Measurements from ENCODE around the gene RBM33.

Gene RBM33, protein sequence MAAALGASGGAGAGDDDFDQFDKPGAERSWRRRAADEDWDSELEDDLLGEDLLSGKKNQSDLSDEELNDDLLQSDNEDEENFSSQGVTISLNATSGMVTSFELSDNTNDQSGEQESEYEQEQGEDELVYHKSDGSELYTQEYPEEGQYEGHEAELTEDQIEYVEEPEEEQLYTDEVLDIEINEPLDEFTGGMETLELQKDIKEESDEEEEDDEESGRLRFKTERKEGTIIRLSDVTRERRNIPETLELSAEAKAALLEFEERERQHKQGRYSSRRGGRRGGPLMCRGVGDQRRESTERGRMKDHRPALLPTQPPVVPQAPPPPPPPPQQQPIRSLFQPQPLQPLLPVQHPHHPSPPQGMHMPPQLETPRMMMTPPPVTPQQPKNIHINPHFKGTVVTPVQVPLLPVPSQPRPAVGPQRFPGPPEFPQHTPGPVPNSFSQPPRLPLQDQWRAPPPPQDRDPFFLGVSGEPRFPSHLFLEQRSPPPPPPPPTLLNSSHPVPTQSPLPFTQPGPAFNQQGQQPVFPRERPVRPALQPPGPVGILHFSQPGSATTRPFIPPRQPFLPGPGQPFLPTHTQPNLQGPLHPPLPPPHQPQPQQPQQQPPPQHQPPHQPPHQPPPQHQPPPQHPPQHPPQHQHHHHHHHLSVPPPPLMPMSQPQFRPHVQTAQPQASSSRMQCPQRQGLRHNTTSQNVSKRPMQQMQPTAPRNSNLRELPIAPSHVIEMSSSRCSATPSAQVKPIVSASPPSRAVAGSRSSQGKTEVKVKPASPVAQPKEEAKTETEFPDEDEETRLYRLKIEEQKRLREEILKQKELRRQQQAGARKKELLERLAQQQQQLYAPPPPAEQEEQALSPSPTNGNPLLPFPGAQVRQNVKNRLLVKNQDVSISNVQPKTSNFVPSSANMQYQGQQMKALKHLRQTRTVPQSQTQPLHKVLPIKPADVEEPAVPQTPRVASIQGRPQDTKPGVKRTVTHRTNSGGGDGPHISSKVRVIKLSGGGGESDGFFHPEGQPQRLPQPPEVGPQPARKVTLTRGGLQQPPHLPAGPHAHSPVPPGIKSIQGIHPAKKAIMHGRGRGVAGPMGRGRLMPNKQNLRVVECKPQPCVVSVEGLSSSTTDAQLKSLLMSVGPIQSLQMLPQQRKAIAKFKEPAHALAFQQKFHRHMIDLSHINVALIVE

DNA sequence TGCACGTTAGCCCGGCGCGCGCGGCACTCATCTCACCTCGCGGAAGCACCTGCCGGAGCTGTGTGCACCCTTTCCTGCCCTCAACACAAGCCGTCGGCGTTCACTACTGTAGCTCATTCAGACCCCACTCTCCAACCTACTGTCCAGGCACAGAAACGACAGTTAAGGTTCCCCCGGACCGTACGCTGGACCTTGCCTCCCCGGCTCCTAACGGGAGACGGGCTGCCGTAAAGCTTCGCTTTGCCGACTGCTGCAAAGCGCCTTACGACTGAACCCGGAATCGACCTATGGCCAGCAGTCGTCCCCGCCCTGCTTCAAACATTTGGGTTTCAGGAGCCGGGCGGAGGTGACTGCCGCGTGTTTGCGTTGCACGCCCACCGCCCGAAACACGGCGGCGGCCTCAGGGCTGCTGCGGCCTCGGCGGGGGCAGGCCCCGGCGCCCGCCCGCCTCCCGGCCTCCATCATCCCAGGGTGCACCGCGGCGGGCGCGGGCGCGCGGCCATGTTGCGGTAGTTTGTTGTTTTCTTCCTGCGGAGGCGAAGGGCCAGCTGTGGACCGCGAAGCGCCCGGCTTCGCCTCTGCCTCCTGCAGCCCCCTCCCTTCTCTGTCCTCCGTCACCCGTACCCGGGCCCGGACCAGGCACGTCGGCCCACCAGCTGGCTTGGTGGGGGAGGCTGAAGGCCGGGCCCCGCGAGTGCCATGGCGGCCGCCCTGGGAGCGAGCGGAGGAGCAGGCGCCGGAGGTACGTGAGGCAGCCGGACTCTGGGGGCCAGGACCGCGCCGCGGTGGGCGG is at the start of gene RBM33:
Gene RBM33 (plus strand): TSS at position 484 of the 793 bp plus-strand sequence. CDS start 216 bp downstream, at position 700.
- Mint-ChIP-seq H3K4me3 (peak within 1 kb of the TSS; percentile 92), H3K4me1 (peaks cover 49% of the 10 kb centered on the region)

DNA sequence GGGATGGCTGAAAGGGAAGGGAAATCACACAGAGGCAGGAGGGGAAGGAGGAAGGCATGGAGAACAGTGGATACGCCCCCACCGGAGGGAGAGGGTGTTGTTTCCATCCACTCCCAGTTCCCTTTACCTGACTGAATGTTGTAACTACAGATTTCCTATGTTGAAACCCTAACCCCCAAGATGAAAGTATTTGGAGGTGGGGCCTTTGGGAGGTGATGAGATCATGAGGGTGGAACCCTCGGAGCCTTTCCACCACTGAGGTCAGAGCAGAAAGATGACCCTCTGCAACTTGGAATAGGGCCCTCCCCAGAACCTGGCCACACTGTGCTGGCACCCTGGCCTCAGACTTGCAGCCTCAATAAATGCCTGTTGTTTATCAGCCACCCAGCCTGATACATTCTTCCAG is 49.5 kb upstream of the RBM33 start:
- CTCF ChIA-PET = interaction anchor here (0.6 to 9.1 kb wide), 2 partner anchors 141 to 175 kb away, joined by 3 to 201 read pairs; no protein-coding TSS in a partner anchor
- Mint-ChIP-seq H3K36me3 (no peaks in the 10 kb centered on the region), H3K27ac (no peak overlapping the region), H3K27me3 (peaks cover 40% of the 10 kb centered on the region), H3K4me3 (no peak overlapping the region), H3K9me3 (no peaks in the 10 kb centered on the region), H3K4me1 (peaks cover 15% of the 10 kb centered on the region)
- no peak for DNase-seq

More for the DNA sequence above, at the start of gene RBM33:
- no peaks in the 10 kb centered on the region for H3K27me3 Mint-ChIP-seq
- H3K36me3 Mint-ChIP-seq = peaks cover 71% of the 10 kb centered on the region
- peak; percentile 83 for DNase-seq
- H3K27ac Mint-ChIP-seq = peak within 1 kb of the TSS; percentile 96
- H3K9me3 Mint-ChIP-seq = peaks cover 19% of the 10 kb centered on the region
- CTCF ChIA-PET = interaction anchor here (1.1 kb wide), 1 partner anchor 716 kb away, joined by 3 read pairs; no protein-coding TSS in a partner anchor

DNA sequence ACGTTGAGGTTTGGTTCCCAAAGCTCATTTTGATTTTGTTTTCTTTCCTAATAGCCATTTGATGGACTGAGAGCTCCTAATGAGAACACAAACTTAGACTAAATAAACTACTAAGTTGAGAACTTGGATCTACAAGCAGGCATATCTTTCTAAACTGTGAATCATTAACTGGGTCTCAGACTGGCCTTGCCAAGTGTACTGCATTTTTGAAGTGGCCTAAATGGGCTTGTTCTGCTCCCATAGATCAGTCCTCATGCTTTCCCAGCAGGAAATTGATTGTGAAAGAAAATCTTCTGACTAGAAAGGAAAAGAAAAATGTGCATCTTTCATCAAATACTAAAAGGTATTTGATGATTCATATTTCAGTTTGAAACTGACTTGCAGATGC is 46.7 kb upstream of the RBM33 start:
- CTCF ChIA-PET = interaction anchor here (1.2 to 9.1 kb wide), 9 partner anchors 12 to 184 kb away, joined by 3 to 201 read pairs (median 7); no protein-coding TSS in a partner anchor
- DNase-seq = no peak
- Mint-ChIP-seq H3K27me3 (peaks cover 52% of the 10 kb centered on the region), H3K4me1 (peaks cover 8% of the 10 kb centered on the region), H3K4me3 (no peak overlapping the region), H3K27ac (no peak overlapping the region), H3K9me3 (no peaks in the 10 kb centered on the region), H3K36me3 (no peaks in the 10 kb centered on the region)

DNA sequence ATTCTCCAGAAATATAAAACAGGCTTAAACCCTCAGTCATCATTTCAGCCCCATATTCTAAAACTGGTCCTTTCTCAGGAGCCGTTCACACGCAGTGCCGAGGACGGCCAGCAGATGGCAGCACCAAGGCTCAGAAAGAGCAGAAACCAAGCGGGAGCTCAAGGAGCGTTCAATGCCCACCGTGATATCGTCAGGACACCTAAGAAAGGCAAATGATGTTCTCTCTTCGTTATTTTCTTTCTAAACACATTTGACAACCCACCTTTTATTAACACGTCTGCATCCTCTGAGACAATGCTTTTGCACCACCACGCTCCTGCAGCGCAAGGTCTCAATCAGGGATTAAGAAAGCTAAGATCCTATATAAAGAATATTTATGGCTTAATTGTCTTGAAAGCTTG is 45.7 kb upstream of the RBM33 start:
- Mint-ChIP-seq H3K27me3 (peaks cover 57% of the 10 kb centered on the region), H3K4me3 (no peak overlapping the region), H3K36me3 (no peaks in the 10 kb centered on the region)

DNA sequence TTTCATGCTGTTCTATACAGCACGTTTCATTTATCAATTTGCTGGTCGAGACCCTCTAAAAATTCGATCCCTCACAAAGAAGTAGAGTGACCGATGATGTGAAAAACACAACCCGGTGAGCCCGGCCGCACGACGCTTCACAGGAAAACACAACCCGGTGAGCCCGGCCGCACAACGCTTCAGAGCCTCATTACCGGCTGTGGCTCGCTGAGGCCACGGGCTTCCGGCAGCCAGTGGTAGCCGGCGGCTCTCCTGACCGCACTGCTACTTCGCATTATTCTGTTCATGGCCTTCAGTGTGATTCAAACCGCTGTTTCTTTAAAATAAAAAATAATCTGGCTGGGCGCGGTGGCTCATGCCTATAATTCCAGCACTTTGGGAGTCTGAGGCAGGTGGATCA is 42.3 kb upstream of the RBM33 start:
- Mint-ChIP-seq H3K4me1 (peaks cover 8% of the 10 kb centered on the region), H3K27ac (no peak overlapping the region), H3K9me3 (no peaks in the 10 kb centered on the region), H3K36me3 (no peaks in the 10 kb centered on the region), H3K27me3 (peaks cover 49% of the 10 kb centered on the region), H3K4me3 (no peak overlapping the region)
- CTCF ChIA-PET = interaction anchor here (1.1 to 9.1 kb wide), 3 partner anchors 12 to 168 kb away, joined by 3 to 201 read pairs (median 4); no protein-coding TSS in a partner anchor
- no peak for DNase-seq

More for the DNA sequence above, 45.7 kb upstream of the RBM33 start:
- DNase-seq = peak; percentile 88
- CTCF ChIA-PET = interaction anchor here (0.6 to 9.1 kb wide), 30 partner anchors 9 to 236 kb away, joined by 3 to 201 read pairs (median 4); no protein-coding TSS in a partner anchor
- Mint-ChIP-seq H3K27ac (no peak overlapping the region), H3K4me1 (peaks cover 8% of the 10 kb centered on the region), H3K9me3 (no peaks in the 10 kb centered on the region)

DNA sequence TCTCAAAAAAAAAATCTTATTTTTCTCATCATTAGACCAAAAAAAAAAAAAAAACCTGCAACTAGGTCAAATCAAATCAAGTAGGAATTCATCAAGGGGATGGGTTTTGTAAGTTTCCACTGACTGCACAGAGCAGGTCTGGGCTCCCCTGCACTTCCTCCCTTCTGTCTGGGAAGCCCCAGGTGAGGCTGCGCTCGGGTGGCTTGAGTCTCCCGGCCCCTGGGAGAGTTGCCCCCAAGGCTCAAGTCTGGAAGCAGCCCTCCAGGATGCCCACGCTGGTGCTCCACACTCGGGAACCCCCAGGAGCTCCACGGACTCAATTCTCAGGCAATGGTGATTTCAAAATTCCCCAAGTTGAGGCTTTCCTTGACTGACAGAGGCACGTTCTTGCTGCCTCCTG is 41.7 kb upstream of the RBM33 start:
- peaks cover 8% of the 10 kb centered on the region for H3K4me1 Mint-ChIP-seq
- H3K27ac Mint-ChIP-seq = no peak overlapping the region
- H3K36me3 Mint-ChIP-seq = no peaks in the 10 kb centered on the region
- CTCF ChIA-PET = interaction anchor here (1.2 to 1.3 kb wide), 2 partner anchors 106 to 165 kb away, joined by 3 to 4 read pairs; no protein-coding TSS in a partner anchor
- H3K9me3 Mint-ChIP-seq = no peaks in the 10 kb centered on the region
- H3K27me3 Mint-ChIP-seq = peaks cover 43% of the 10 kb centered on the region
- H3K4me3 Mint-ChIP-seq = no peak overlapping the region
- no peak for DNase-seq

DNA sequence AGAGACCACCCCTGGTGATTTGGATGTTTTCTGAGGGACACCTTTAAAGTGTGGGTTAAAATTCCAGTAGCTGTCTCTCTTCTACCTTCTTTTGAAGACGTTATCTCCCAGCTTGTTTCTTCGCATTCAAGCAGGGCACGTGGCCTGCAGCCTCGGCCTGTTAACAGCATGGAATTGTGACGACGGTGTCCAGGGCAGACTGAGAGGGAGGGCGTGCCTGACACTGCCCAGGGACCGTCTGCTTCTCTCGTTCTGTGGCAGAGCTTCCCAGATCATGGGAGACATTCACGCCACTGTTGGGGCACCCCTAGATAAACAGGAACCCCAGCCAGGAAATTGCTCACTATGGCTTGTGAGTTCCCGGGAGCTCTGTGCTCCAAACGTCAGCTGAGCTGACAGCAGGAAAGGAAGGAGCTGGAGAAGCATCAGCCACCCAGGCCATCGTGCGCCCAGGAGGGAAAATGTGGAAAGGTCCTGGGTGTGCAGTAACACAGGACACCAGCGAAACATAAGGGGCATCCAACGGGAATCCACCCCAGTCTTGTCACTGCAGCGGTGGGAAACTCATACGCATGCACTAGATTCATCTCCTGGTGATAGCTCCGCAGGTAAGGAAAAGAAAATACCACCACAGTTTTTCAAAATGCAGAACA is 41.1 kb upstream of the RBM33 start:
- no peak for DNase-seq
- Mint-ChIP-seq H3K4me3 (no peak overlapping the region), H3K27ac (no peak overlapping the region), H3K36me3 (no peaks in the 10 kb centered on the region), H3K4me1 (peaks cover 6% of the 10 kb centered on the region), H3K27me3 (peaks cover 43% of the 10 kb centered on the region), H3K9me3 (no peaks in the 10 kb centered on the region)
- CTCF ChIA-PET = interaction anchor here (1.2 to 1.3 kb wide), 2 partner anchors 106 to 164 kb away, joined by 3 to 4 read pairs; no protein-coding TSS in a partner anchor

DNA sequence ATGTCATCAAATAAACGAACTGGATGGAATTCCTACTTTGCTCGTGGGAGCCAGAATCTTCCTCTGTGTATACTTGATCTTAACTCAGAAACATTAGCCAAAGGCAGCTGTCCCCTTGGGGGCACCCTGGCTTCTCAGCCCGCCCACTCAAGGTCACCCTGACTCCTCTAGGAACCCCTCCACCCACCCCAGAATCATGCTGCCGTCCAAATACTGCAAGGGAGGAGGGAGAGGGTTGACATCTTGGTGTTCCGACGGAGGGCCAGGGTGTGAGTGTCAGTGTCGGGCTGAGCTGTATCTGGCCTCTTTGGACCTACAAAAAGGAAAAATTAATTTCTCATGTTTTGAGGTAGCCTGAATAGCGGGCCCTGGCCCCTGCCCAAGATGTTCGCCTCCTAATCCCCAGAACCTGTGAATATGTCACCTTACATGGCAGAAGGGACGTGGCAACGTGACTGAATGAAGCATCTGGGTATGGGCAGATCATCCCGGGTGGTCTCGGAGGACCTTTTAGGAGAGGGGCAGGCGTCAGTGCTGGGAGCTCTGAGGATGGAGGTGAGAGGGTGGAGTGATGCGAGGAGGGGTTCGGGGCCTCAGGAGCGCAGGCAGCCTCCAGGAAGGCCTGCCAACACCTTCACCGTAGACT is 40.5 kb upstream of the RBM33 start:
- H3K27ac Mint-ChIP-seq = no peak overlapping the region
- no peaks in the 10 kb centered on the region for H3K36me3 Mint-ChIP-seq
- CTCF ChIA-PET = interaction anchor here (1.2 kb wide), 1 partner anchor 105 kb away, joined by 3 read pairs; no protein-coding TSS in a partner anchor
- no peaks in the 10 kb centered on the region for H3K4me1 Mint-ChIP-seq
- DNase-seq = no peak
- H3K9me3 Mint-ChIP-seq = no peaks in the 10 kb centered on the region
- peaks cover 37% of the 10 kb centered on the region for H3K27me3 Mint-ChIP-seq
- H3K4me3 Mint-ChIP-seq = no peak overlapping the region

DNA sequence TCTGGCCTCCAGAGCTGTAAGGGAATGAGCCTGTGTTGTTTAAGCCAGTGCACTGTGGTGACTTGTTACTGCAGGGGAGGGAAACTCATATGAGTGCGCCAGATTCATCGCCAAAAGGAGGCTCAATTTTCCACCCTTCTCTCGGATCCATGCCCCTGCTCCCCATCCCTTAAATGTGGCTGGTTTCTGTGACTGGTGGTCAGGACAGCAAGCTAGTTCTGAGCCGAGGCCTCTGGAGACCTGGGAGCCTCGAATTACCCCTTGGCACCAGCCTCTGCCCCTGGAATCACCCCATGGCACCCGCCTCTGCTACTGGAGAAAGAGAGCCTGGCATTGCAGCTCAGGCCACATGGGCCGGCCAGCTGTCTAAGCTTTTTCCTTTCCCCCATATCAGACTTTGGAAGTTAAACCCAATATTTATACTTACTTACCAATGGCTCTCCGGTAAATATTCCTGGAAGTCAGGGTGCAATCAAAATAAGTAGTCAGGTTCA is 39.9 kb upstream of the RBM33 start:
- Mint-ChIP-seq H3K27me3 (peaks cover 37% of the 10 kb centered on the region), H3K27ac (no peak overlapping the region), H3K4me1 (no peaks in the 10 kb centered on the region), H3K36me3 (no peaks in the 10 kb centered on the region), H3K4me3 (no peak overlapping the region), H3K9me3 (no peaks in the 10 kb centered on the region)
- no peak for DNase-seq
- CTCF ChIA-PET = no interaction called here

DNA sequence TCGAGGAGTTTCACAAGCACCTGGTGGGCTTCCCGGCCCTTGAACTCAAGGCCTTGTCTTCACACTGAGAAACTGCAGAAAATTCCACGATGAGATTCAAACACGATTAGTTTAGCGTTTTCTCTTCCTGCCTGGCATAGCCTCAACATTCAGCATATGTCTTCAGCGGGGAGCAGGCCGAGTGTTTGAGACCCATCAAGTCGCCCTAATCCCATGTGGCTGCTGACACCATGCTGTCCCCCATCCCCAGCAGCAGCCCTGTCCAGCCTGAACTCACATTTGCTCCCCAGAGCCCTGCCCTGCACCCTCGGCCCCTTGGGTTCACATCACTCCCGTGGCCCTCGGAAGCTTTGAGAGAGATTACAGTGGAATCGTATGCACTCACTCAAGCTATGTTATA is 35.3 kb upstream of the RBM33 start:
- H3K36me3 Mint-ChIP-seq = no peaks in the 10 kb centered on the region
- CTCF ChIA-PET = no interaction called here
- peaks cover 19% of the 10 kb centered on the region for H3K27me3 Mint-ChIP-seq
- no peak overlapping the region for H3K27ac Mint-ChIP-seq
- no peak overlapping the region for H3K4me3 Mint-ChIP-seq
- H3K9me3 Mint-ChIP-seq = no peaks in the 10 kb centered on the region
- no peak for DNase-seq
- no peaks in the 10 kb centered on the region for H3K4me1 Mint-ChIP-seq

DNA sequence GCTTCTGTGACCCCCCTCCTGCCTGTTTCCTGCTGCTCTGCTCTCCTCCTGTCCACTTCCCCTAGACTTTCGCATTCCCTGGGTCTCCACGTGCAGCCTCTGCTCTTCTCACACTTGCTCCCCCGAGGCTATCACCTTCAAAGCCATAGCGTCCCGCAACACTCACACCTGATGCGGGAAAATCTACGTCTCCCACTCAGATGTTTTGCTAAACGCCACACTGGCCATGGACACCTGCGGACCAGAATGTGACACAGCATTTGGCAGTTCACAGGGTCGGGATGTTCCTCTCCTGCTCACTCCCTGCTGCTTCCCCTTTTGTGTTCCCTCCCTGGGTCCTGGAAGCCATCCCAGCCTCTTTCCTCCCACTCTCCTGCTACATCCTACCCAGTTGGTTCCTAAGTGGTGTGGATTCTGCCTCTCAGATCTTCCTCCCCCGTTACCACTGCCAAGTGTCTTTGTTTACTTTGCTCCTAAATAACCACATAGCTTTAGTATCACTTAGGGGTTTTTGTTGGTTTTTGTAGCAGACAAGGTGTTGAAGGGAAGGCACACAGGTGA is 33.7 kb upstream of the RBM33 start:
- peaks cover 3% of the 10 kb centered on the region for H3K36me3 Mint-ChIP-seq
- no peak overlapping the region for H3K4me3 Mint-ChIP-seq
- no peaks in the 10 kb centered on the region for H3K4me1 Mint-ChIP-seq
- no peak for DNase-seq
- H3K27me3 Mint-ChIP-seq = peaks cover 13% of the 10 kb centered on the region
- no peak overlapping the region for H3K27ac Mint-ChIP-seq
- CTCF ChIA-PET = interaction anchor here (1.3 kb wide), 1 partner anchor 17 kb away, joined by 3 read pairs; no protein-coding TSS in a partner anchor
- H3K9me3 Mint-ChIP-seq = peaks cover 8% of the 10 kb centered on the region
